Activated CD4-positive, alpha-beta T cell treated with anti-CD3 and anti-CD28 coated beads for 48 hours (primary cell): ENCODE data around the gene CARNS1.

Source experiments
- DNase-seq: peaks from one replicate; pipeline ENCODE4 v3.0.0-alpha.2; 2020

The CARNS1 gene

GRCh38 chr11:67429722-67430121, 14.2 kb downstream of the CARNS1 start:
- no peak for DNase-seq

- no peak for DNase-seq
Measured at GRCh38 chr11:67431346-67432249, 16.1 kb downstream of the CARNS1 start.

DNA sequence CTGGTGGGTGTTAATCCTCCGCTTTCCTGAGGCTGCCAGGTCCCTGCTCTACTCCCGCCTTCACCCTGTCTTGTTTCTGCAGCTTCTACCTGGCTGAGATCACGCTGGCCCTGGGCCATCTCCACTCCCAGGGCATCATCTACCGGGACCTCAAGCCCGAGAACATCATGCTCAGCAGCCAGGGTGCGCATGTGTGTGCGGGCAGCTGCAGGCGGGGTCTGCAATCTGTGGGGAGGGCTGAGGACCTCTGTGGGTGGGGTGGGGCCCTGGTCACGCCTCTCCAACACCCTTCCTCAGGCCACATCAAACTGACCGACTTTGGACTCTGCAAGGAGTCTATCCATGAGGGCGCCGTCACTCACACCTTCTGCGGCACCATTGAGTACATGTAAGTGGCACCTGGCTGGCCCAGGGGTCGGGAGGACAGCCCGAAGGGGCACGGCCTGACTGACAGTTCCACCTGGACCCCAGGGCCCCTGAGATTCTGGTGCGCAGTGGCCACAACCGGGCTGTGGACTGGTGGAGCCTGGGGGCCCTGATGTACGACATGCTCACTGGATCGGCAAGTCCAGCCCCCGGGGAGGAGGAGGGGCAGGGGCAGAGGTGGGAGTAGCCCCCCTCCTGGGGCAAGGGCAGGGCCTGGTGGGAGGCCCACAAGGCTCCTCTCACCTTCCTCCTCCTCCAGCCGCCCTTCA, 17.3 kb downstream of the CARNS1 start:
- DNase-seq, result no peak

GRCh38 chr11:67433536-67434394, 18.3 kb downstream of the CARNS1 start:
- DNase-seq, result no peak

- DNase-seq, result no peak
Measured at GRCh38 chr11:67434395-67434881, 19.0 kb downstream of the CARNS1 start.

GRCh38 chr11:67435031-67435726, 19.7 kb downstream of the CARNS1 start:
- DNase-seq, result no peak

DNA sequence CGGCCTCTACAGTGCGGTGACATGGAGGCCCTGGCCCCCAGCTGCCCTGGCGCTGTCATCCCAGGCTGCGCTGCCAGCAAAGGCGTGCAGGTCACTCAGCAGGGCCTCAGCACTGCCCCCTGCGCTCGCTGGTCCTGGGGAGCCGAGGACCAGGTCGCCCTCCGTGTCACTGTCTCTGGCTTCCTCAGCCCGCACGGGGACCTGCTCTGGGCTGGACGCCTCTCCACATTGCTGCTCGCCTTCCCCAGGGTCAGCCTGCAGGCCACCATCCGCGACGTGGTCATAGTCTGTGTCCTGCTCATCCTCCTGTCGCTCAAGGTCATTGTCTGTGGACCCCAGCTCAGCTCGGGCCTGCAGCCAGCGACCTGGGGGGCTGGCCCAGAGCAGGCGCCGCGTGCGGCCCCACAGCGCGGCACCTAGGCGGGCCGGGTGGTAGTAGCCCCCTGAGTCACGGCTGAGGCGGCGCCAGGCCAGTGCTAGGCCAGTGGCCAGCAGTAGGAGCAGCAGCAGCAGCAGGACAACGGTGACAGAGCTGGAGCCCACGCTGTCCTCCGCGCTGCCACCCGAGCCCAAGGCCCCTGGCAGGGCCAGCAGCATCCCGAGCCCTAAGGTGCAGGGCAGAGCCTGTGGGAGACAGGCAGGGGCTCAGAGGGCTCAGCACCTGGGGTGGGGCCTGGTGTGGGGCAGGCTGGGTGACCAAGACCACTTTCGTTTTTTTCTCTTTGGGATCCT, 20.4 kb downstream of the CARNS1 start:
- DNase-seq, result no peak

DNA sequence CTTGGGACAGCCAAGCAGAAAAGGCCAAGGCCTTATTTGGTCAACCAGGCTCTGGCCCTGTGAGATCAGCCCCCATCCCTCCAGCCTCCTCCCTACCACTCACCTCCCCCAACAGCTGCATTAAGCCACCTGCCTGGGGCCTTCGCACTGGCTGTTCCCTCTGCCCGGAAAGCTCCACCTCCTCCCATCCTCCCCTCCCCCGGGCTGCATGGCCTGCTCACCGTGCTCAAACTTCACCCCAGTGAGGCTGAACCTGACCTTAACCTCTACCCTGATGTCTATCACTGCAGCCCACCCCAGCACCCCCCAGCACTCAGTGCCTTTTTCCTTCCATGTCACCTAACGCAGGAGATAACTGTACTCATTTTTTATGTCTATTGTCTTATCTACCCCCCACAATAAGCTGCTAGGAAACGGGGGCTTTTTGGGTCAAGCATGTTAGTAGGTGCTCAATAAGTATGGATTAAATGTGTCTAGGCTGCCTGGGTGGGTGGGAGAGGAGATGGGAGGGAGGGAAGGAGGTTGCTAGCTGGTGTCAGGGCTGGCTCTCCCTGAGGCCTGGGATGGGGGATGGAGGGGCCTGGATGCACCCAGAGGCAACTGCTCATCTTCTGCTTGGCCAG, 21.1 kb downstream of the CARNS1 start:
- peak; percentile 87 for DNase-seq

DNA sequence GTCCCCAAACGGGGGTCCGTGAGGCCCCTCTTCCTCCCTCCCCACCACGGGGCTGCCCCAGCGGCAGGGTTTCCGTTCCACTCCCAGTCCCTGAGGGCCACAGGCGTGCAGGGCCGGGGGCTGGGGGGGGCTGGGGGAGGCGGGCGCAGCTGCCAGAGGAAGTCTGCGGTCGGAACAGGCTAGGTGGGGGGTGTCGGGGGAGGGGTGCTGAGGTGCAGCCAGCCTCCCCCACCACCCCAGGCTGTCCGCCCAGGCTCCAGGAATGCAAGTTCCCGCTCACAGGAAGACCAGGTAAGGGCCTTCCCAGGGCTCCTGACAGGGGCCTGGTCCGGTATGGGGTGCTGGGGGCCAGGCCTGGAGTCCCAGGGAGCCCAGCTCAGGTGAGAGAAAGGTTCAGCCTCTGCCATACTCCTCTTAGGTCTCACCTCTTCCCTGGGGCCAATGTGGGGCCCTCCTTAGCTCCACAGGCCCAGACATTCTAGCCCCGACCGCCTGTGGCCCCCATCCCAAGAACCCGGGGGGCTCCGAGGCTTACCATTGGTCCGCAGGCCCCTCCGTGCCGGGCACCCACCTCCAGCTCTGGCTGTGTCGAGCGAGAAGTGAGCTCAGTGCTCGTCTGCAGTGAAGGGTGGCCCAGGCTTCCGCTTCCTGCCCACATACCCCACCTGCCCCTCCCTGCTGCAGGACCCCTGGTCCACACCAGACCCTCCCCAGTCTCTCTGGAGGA, 21.8 kb downstream of the CARNS1 start, which contains the start of gene PTPRCAP:
PTPRCAP (minus strand) TSS at position 601 of the 727 bp plus-strand sequence; CDS start at position 538, 63 bp downstream.
- peak; percentile 70 for DNase-seq

DNA sequence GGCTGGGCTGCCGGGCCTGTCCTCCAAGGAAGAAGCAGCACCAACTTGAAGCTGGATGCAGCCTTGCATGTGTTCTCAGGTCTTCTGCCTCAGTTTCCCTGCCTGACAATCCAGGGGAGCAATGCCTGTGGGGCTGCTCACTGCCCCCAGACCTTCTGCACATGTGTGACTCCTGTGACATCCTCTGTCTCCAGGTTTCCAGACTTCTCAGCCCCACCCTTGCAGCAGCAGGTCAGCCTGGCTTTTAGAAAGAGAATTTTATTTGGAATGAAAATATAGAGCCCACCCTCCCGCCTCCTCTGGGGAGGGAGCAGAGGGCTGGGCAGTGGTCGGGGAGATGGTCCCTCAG, 22.3 kb downstream of the CARNS1 start:
- DNase-seq, result no peak

DNA sequence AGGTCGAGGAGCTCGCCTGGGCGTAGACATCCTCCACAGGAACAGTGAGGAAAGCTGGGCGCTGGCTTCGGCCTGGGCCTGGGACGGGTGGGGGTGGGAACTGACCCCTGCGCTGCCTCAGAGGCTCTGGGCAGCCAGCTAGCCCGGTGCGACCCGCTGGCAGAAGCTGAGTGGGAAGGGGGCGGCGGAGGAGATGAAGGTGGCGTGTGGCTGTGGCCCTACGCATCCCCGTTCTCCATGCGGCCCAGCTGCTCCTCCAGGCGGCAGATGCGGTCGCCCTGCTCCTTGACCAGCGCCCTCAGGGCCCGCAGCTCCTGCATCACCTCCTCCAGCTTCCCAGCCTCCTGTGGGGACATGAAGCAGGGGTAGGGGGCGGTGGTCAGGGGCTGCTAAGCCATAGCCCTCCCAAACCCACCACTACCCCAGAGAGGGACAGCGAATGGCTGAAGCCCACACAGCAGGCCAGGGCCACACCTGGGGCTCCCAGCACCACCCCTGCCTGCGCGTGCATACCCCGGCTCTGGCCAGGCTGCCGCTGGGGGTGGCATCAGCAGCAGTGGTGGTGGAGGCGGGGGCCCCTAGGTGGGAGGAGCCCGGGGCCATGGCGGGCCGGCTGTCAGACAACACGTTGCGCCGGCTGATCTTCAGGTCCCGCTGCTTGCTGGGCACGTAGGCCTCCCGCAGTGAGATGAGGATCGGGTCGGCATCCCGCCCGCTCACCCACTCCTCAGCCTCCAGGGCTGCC, 22.9 kb downstream of the CARNS1 start:
- DNase-seq, result peak; percentile 91

DNA sequence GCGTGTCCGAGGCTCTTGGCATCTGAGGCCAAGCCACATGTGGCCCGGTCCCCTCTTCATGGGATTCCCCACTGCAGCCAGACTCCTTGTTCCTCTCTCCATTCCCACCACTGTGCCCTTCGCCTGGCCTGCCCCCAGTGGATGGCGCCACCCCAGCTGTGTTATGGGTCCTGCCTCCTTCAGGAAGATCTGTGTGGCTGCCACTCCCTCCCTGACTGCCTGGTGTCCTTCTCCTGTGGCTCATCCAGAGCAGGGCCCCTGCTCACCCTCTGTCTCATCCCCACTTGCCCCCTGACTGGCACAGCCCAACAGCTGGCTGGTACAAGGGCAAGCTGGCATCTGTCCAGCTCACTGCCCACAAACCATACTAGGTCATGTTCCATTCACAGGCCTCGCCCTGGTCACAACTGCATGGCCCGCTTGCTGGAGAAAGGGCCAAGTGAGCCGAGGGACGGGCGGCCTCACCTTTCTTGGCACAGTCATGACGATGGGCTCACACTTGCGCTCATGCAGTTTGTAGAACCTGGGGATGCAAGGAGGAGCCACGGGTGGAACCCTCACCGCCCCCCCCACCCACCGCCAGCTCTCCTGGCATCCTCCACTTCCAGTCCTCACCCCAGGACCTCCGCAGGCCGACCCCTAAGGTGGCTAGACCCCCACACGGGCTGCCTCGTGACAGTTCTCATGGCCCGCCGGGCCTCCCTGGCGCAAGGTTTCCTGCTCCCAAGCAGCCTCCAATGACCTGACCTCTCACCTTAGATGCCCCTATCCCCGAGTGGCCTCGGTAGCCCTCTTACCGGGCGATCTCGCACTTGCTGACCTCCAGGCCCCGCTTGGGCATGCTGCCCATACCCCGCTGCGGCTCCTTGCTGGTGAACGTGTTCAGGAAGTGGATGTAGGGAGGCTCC, 24.1 kb downstream of the CARNS1 start:
- DNase-seq, result peak; percentile 65

DNA sequence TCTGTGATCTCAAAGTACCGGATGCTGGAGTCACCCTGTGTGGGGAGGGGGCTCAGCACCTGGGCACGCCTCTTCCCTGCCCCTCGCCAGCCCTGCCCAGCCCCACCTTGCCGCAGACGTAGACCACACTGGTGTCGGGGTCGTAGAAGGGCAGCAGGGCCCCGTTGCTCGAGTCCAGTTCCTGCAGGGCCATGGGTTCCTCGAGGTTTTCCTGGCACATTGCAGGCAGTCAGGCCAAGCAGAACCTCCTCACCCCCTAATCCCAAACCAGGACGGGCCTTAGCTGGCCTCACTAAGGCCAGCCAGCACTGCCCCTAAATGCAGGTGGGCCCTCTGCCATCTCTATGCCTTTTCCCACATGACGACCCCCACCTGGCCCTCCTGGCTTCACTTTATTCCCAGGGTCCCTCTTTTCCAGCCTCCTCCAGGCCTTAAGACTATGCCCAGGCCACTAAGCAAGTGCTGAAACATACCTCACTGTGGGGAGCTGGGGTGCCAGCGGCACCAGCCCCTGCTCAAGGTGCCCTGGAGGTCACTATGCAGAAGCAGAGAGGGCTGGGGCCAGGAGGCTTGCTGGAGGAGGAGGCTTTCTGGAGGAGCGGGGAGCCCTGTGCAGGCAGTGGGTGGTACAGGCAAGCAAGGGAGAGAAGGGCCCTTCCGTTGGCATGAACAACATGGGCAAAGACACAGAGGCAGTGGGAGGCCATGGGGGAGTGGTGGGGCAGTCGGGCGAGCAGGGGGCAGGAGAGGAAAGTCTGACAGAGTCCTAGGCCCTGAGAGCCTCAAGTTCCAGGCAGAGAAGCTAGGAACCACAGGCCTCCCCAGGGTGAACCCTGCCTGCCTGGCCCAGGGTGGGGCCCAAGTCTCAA, 25.0 kb downstream of the CARNS1 start:
- no peak for DNase-seq

GRCh38 chr11:67441098-67441563, 25.7 kb downstream of the CARNS1 start:
- DNase-seq, result no peak

- no peak for DNase-seq
Measured at GRCh38 chr11:67441731-67442351, 26.4 kb downstream of the CARNS1 start.

GRCh38 chr11:67442504-67443404, 27.3 kb downstream of the CARNS1 start:
- no peak for DNase-seq
